Measurements from ENCODE around the gene RNU4-1. TPM values are rescaled to one million over a fixed set of nuclear protein-coding genes. Genes with fewer than 3 reads are reported as not detected.
"Not testable (repeated sequence)": the region's sequence is repeated elsewhere in the genome, so short reads cannot be mapped to it uniquely, and the experiment has no call there.

The RNU4-1 gene
- 1,000 to 10,000 TPM in 1 of 2 experiments, 100 to 1,000 TPM in 1; 685 to 1,294 TPM for total RNA-seq

DNA sequence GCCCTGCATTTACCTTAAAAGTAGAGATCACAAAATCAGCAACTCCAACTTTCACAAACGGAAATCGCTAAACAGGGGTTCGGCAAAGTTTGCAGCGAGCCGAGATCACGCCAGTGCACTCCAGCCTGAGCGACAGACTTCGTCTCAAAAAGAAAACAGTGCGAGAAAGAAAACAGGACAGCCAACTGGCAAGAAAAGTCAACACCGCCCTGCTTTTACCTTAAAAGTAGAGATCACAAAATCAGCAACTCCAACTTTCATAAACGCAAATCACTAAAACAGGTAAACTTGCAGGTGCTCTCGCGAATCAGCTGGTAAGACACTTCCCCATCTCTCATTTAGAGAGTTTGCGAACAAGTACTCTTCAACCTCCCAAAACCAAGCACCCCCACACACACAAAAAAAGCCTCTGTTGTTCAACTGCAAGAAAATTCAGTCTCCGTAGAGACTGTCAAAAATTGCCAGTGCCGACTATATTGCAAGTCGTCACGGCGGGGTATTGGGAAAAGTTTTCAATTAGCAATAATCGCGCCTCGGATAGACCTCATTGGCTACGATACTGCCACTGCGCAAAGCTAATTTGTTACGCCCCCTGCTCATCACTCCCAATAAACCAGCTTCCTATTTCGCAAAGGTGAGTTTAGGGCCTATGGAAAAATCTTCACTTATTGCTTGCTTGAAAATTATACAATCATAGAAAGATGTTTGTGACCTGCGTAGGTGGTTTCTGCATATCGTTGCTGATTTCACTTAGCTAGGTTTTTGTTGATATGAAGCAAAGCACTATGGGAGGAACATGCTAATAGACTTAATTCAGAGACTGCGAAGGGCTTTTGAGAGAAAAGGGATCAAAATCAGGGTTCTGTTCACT lies at the start of gene RNU4-1:
TSS of gene RNU4-1 (minus strand) at position 577 of the 871 bp plus-strand sequence.
- CTCF ChIA-PET = interaction anchor here (0.6 to 4.8 kb wide), 5 partner anchors 9 to 746 kb away, joined by 3 to 48 read pairs (median 3); partner anchors contain the start of gene SIRT4
- Mint-ChIP-seq H3K27me3 (ENCODE audit: low read depth) (no peaks in the 10 kb centered on the region), H3K4me1 (ENCODE audit: low read depth) (peaks cover 6% of the 10 kb centered on the region), H3K27ac (no peak within 1 kb of the TSS), H3K36me3 (ENCODE audit: low read depth) (no peaks in the 10 kb centered on the region), H3K9me3 (no peaks in the 10 kb centered on the region), H3K4me3 (no peak within 1 kb of the TSS)
- intact Hi-C loops (cut with micrococcal nuclease) = loop anchor here (1.0 to 5.0 kb wide), 9 partner anchors 9 to 393 kb away; partner anchors contain the start of genes BICDL1, COX6A1, RAB35 and RNF10
- DNase-seq = peak; percentile 88

DNA sequence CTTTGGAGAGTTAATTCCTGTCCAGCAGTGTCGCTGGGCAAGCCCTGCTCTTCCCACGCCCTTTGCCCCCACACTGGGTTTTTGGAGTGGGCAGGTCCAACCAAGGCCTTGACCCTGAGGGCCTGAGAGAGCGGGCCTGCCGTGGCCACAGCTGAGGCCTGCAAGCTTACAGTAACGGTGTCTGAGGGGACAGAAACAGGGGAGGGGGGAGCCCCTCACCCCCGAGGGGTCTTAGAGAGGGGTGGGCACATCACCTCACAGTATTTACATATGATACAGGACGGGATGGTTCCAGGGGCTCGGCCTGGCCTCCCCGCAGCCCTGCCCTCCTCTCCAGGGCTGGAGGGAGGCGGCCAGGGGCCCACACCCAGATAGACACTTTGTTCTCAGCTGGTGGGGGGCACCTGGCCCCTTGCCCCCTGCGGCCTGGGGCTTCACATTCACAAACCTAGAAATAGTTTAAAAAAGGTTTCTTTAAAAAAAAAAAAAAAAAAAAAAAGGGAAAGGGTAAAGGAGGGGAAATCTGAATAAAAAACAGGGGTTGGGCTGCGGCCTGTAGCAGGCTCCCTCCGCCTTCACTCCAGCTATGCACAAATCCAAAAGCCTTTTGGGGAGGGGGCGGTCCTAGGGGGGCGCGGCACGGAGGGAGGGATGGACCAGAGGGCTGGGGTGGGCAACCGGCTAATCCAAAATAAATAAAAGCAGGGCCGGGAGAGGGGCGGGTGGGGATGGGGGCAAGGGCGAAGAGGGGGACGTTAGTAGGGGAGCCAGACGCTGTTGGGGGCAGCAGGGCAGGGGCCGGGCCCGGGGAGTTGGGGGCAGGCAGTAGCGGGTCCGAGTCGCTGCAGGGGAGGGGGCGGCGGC lies 49.4 kb upstream of the RNU4-1 start:
- CTCF ChIA-PET = no interaction called here
- peaks cover 10% of the 10 kb centered on the region for H3K9me3 Mint-ChIP-seq
- H3K4me1 Mint-ChIP-seq (ENCODE audit: low read depth) = no peaks in the 10 kb centered on the region
- no peak overlapping the region for H3K4me3 Mint-ChIP-seq
- H3K27me3 Mint-ChIP-seq (ENCODE audit: low read depth) = no peaks in the 10 kb centered on the region
- no peaks in the 10 kb centered on the region for H3K36me3 Mint-ChIP-seq (ENCODE audit: low read depth)
- H3K27ac Mint-ChIP-seq = no peak overlapping the region
- DNase-seq = no peak
- intact Hi-C loops (cut with micrococcal nuclease) = no loop called here

DNA sequence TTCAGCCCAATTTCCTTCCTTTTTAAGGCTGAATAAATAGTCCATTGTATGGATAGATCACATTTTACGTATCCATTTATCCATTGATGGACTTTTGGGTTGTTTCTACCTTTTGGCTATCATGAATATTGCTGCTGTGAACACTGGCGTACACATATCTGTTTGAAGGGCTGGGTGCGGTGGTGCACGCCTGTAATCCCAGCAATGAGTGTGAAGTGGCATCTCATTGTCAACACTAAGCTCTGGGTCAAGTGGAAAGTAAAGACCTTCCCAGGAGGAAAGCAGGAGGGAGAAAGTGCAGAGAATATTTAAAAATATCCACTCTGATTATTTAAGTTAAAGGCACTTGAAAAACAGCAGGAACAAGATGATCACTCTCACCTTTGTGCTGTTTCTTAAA lies 46.2 kb upstream of the RNU4-1 start:
- H3K36me3 Mint-ChIP-seq (ENCODE audit: low read depth) = no peaks in the 10 kb centered on the region
- CTCF ChIA-PET = interaction anchor here (1.1 kb wide), 1 partner anchor 12 kb away, joined by 4 read pairs; no protein-coding TSS in a partner anchor
- H3K4me3 Mint-ChIP-seq = no peak overlapping the region

DNA sequence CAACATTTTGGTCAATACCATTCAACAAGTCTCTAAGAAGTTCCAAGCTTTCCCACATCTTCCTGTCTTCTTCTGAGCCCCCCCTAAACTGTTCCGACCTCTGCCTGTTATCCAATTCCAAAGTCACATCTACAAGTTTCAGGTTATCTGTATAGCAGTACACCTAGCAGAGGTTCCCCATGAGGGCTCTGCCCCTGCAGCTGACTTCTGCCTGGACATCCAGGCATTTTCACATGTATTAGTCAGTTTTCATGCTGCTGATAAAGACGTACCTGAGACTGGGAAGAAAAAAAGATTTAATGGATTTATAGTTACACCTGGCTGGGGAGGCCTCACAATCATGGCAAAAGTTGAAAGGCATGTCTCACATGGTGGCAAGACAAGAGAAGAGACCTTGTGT lies 44.7 kb upstream of the RNU4-1 start:
- DNase-seq = no peak
- CTCF ChIA-PET = interaction anchor here (1.4 kb wide), 1 partner anchor 19 kb away, joined by 3 read pairs; no protein-coding TSS in a partner anchor
- H3K9me3 Mint-ChIP-seq = peaks cover 22% of the 10 kb centered on the region
- H3K36me3 Mint-ChIP-seq (ENCODE audit: low read depth) = no peaks in the 10 kb centered on the region
- H3K4me1 Mint-ChIP-seq (ENCODE audit: low read depth) = peaks cover 3% of the 10 kb centered on the region
- no peak overlapping the region for H3K4me3 Mint-ChIP-seq
- H3K27ac Mint-ChIP-seq = no peak overlapping the region
- intact Hi-C loops (cut with micrococcal nuclease) = no loop called here
- H3K27me3 Mint-ChIP-seq (ENCODE audit: low read depth) = no peaks in the 10 kb centered on the region

More for the DNA sequence above, 46.2 kb upstream of the RNU4-1 start:
- no peak for DNase-seq
- Mint-ChIP-seq H3K27ac (no peak overlapping the region), H3K27me3 (ENCODE audit: low read depth) (no peaks in the 10 kb centered on the region), H3K9me3 (peaks cover 22% of the 10 kb centered on the region), H3K4me1 (ENCODE audit: low read depth) (peaks cover 3% of the 10 kb centered on the region)
- intact Hi-C loops (cut with micrococcal nuclease) = no loop called here

DNA sequence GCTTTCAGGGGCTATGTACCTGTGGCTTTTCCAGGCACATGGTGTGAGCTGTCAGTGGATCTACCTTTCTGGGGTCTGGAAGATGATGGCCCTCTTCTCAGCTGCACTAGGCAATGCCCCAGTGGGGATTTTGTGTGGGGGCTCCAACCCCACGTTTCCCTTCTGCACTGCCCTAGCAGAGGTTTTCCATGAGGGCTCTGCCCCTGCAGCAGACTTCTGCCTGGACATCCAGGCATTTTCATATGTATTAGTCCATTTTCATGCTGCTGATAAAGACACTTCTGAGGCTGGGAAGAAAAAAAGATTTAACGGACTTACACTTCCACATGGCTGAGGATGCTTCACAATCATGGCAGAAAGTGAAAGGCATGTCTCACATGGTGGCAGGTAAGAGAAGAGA lies 43.4 kb upstream of the RNU4-1 start:
- H3K27me3 Mint-ChIP-seq (ENCODE audit: low read depth); H3K4me1 Mint-ChIP-seq (ENCODE audit: low read depth); H3K36me3 Mint-ChIP-seq (ENCODE audit: low read depth); H3K4me3 Mint-ChIP-seq; DNase-seq; H3K27ac Mint-ChIP-seq; intact Hi-C loops (cut with micrococcal nuclease): not testable (repeated sequence)
- H3K9me3 Mint-ChIP-seq = peaks cover 22% of the 10 kb centered on the region
- CTCF ChIA-PET = interaction anchor here (0.8 to 1.3 kb wide), 3 partner anchors 19 to 100 kb away, joined by 3 to 4 read pairs (median 3); no protein-coding TSS in a partner anchor

DNA sequence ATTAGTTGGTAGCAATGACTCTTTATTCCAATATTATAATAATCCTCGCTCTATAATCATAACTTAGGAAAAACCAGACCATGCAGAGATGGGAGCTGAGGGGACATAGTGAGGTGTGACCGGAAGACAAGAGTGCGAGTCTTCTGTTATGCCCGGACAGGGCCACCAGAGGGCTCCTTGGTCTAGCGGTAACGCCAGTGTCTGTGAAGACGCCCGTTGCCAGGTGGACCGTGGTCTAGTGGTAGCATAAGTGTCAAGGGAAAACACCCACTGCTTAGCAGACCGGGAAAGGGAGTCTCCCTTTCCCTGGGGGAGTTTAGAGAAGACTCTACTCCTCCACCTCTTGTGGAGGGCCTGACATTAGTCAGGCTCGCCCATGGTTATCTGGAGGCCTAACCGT lies 42.4 kb upstream of the RNU4-1 start:
- CTCF ChIA-PET = interaction anchor here (0.7 to 1.3 kb wide), 3 partner anchors 9 to 314 kb away, joined by 3 to 4 read pairs (median 3); no protein-coding TSS in a partner anchor
- intact Hi-C loops (cut with micrococcal nuclease); H3K4me3 Mint-ChIP-seq; H3K36me3 Mint-ChIP-seq (ENCODE audit: low read depth); H3K4me1 Mint-ChIP-seq (ENCODE audit: low read depth); H3K27me3 Mint-ChIP-seq (ENCODE audit: low read depth); H3K27ac Mint-ChIP-seq: not testable (repeated sequence)
- peak; percentile 58 for DNase-seq
- peaks cover 22% of the 10 kb centered on the region for H3K9me3 Mint-ChIP-seq

DNA sequence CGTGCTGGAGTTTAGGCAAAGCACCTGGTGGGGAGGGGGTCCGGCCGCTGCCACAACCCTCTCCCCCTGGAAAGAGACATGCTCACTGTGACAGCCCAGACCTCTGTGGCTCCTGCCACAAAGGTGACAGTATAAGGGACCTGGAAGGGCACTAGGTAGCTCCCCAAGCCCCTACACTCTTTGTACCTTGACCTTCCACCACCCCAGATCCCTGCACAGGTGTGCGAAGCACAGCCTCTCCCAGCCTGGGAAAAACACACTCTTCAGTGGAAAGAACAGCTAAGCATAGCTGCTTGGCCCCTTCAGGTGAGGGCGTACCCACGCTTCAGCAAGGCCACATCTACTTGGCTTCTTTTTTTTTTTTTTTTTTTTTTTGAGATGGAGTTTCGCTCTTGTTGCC lies 39.5 kb upstream of the RNU4-1 start:
- DNase-seq = no peak
- intact Hi-C loops (cut with micrococcal nuclease) = no loop called here
- Mint-ChIP-seq H3K36me3 (ENCODE audit: low read depth) (no peaks in the 10 kb centered on the region), H3K27me3 (ENCODE audit: low read depth) (peaks cover 3% of the 10 kb centered on the region), H3K27ac (no peak overlapping the region), H3K9me3 (peaks cover 14% of the 10 kb centered on the region), H3K4me3 (no peak overlapping the region), H3K4me1 (ENCODE audit: low read depth) (peaks cover 3% of the 10 kb centered on the region)
- CTCF ChIA-PET = no interaction called here

DNA sequence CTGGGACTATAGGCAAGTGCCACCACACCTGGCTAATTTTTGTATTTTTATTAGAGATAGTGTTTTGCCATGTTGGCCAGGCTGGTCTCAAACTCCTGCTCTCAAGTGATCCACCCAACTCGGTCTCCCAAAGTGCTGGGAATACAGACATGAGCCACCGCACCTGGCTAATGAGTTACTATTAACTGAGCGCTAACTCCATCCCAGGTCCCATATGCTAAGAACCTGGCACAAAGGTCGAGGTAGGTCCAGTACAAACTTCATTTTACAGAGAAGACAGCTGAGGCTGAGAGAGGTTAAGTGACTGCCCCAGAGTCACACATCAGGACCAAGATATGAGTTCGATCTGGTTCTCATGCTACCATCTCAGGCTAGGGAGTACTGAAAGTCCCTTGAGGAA lies 39.0 kb upstream of the RNU4-1 start:
- H3K36me3 Mint-ChIP-seq (ENCODE audit: low read depth) = no peaks in the 10 kb centered on the region
- no peak overlapping the region for H3K4me3 Mint-ChIP-seq
- CTCF ChIA-PET = no interaction called here
- H3K27me3 Mint-ChIP-seq (ENCODE audit: low read depth) = peaks cover 3% of the 10 kb centered on the region
- H3K4me1 Mint-ChIP-seq (ENCODE audit: low read depth) = peaks cover 3% of the 10 kb centered on the region
- peaks cover 11% of the 10 kb centered on the region for H3K9me3 Mint-ChIP-seq
- no peak overlapping the region for H3K27ac Mint-ChIP-seq
- intact Hi-C loops (cut with micrococcal nuclease) = no loop called here
- no peak for DNase-seq

DNA sequence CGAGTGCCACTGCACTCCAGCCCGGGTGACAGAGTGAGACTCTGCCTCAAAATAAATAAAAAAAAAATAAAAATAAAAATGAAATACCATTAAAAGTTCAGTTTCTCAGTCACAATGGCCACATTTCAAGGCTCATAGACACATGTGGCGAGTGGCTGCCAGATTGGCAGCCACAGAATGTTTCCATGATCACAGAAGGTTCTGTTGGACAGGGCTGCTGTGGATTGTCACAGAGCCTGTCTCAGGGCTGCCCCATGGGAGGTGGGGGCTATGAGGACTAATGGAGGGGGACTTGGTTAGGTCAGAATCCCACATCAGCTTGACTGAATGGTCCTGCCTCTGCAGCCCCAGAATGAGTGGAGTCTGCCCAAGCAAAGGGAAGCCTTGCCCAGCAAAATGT lies 38.4 kb upstream of the RNU4-1 start:
- Mint-ChIP-seq H3K9me3 (peaks cover 6% of the 10 kb centered on the region), H3K4me3 (no peak overlapping the region), H3K4me1 (ENCODE audit: low read depth) (peaks cover 3% of the 10 kb centered on the region), H3K27me3 (ENCODE audit: low read depth) (peaks cover 3% of the 10 kb centered on the region), H3K36me3 (ENCODE audit: low read depth) (no peaks in the 10 kb centered on the region), H3K27ac (no peak overlapping the region)
- CTCF ChIA-PET = no interaction called here
- no peak for DNase-seq
- intact Hi-C loops (cut with micrococcal nuclease) = no loop called here

DNA sequence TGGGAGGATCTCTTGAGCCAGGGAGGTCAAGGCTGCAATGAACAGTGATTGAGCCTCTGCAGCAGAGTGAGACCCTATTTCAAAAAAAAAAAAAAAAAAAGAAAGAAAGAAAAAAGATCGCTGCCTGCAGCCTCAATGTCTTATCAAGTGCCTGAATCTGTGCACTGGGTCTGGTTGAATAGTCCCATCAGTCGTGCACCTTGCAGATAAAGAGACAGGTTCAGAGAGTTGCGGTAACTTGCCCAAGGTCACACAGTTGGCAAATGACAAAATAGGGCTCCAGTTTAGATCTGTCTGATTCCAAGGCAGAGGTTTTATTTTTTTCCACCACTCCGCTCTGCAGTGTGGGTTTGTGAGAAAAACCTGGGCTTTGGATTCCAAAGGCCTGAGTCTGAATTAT lies 35.2 kb upstream of the RNU4-1 start:
- H3K27ac Mint-ChIP-seq = no peak overlapping the region
- H3K4me3 Mint-ChIP-seq = no peak overlapping the region
- H3K27me3 Mint-ChIP-seq (ENCODE audit: low read depth) = peaks cover 3% of the 10 kb centered on the region
- no peaks in the 10 kb centered on the region for H3K9me3 Mint-ChIP-seq
- no peaks in the 10 kb centered on the region for H3K4me1 Mint-ChIP-seq (ENCODE audit: low read depth)
- intact Hi-C loops (cut with micrococcal nuclease) = loop anchor here (5.0 kb wide), 1 partner anchor 384 kb away; the partner anchor contains the start of gene UNC119B
- no peaks in the 10 kb centered on the region for H3K36me3 Mint-ChIP-seq (ENCODE audit: low read depth)
- CTCF ChIA-PET = interaction anchor here (0.6 to 2.7 kb wide), 2 partner anchors 102 to 255 kb away, joined by 3 to 14 read pairs; no protein-coding TSS in a partner anchor
- DNase-seq = no peak

DNA sequence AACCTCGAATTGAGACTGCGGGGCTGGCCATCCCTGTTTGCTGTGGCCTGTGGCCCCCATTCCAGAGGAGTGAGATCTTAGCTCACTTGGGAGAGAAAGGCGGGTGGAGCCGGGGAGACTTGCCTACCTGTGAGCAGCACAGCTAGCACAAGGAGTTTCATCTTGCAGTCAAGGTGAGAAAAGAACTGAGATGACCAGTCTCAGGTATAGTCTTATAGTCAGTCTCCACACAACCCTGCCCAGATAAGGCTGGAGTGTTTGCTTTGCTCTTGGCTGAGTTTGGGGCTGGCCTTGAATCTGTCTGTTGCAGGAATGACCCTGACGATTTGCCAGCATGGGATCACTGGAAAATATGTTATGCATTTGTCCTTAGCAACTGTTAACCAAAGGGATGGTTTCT lies 34.6 kb upstream of the RNU4-1 start, which contains the start of gene PLA2G1B:
TSS of gene PLA2G1B (minus strand) at position 187 of the 400 bp plus-strand sequence. CDS start at position 161, 26 bp downstream.
- Mint-ChIP-seq H3K4me3 (no peak within 1 kb of the TSS), H3K9me3 (no peaks in the 10 kb centered on the region)
- CTCF ChIA-PET = interaction anchor here (0.9 to 2.7 kb wide), 4 partner anchors 25 to 175 kb away, joined by 3 to 14 read pairs (median 4); partner anchors contain the start of gene SIRT4

More for the DNA sequence above, 34.6 kb upstream of the RNU4-1 start, which contains the start of gene PLA2G1B:
- DNase-seq = no peak
- H3K27ac Mint-ChIP-seq = no peak within 1 kb of the TSS
- intact Hi-C loops (cut with micrococcal nuclease) = loop anchor here (5.0 kb wide), 1 partner anchor 385 kb away; the partner anchor contains the start of gene UNC119B
- no peaks in the 10 kb centered on the region for H3K36me3 Mint-ChIP-seq (ENCODE audit: low read depth)
- no peaks in the 10 kb centered on the region for H3K4me1 Mint-ChIP-seq (ENCODE audit: low read depth)
- peaks cover 3% of the 10 kb centered on the region for H3K27me3 Mint-ChIP-seq (ENCODE audit: low read depth)
